Lung (tissue), 12 donors: ENCODE data around the gene SLC9A7. TPM values are rescaled to one million over a fixed set of nuclear protein-coding genes. Genes with fewer than 3 reads are reported as not detected.

Source experiments
- ATAC-seq: fragments of 200-7000 bp; cut with Tn5 transposase; one replicate; pipeline ENCODE4 v1.9.1; 2020; ENCODE audit warnings: moderate number of reproducible peaks; ENCODE audit not compliant: insufficient read depth, low FRiP score
- DNase-seq, 3 donors: peaks; one replicate each; pipeline ENCODE4 v3.0.0-alpha.2; 2013 to 2017
- H3K27ac ChIP-seq, 2 donors: one replicate each; pipeline ENCODE4 v1.5.1; 2013; ENCODE audit warnings: mild to moderate bottlenecking in 2 of 2, moderate library complexity in 2 of 2, control low read depth in 1 of 2, inconsistent platforms in 1 of 2, low read depth in 1 of 2, low read length in 1 of 2
- H3K27me3 ChIP-seq, 3 donors: one replicate each; pipeline ENCODE4 v1.5.1; 2013; ENCODE audit warnings: low read length in 2 of 3; ENCODE audit not compliant: control insufficient read depth in 3 of 3, insufficient read depth in 3 of 3
- H3K36me3 ChIP-seq, 4 donors: one replicate each; pipeline ENCODE4 v1.5.1; 2013; ENCODE audit warnings: low read length in 4 of 4, mild to moderate bottlenecking in 1 of 4, moderate library complexity in 1 of 4; ENCODE audit not compliant: control insufficient read depth in 4 of 4, insufficient read depth in 4 of 4
- H3K4me1 ChIP-seq, 5 donors: one replicate each; pipeline ENCODE4 v1.5.1; 2013; ENCODE audit warnings: low read length in 5 of 5, mild to moderate bottlenecking in 2 of 5, moderate library complexity in 1 of 5; ENCODE audit not compliant: control insufficient read depth in 5 of 5, insufficient read depth in 5 of 5
- H3K4me3 ChIP-seq: one replicate; pipeline ENCODE4 v1.5.1; 2013; ENCODE audit warnings: mild to moderate bottlenecking, control low read depth, moderate library complexity
- H3K9ac ChIP-seq, 2 donors: one replicate each; pipeline ENCODE4 v1.5.1; 2013; ENCODE audit warnings: low read length in 2 of 2, control low read depth in 1 of 2; ENCODE audit not compliant: insufficient read depth in 1 of 2
- H3K9me3 ChIP-seq, 4 donors: one replicate each; pipeline ENCODE4 v1.5.1; 2013; ENCODE audit warnings: low read length in 3 of 4, mild to moderate bottlenecking in 1 of 4, moderate library complexity in 1 of 4; ENCODE audit not compliant: control insufficient read depth in 4 of 4, insufficient read depth in 3 of 4
- WGBS, 2 donors: extraction: QIAGEN DNeasy Blood & Tissue Kit; methylation state at CpG; one replicate each; pipeline ENCODE4 v1.1.7; 2013; 5-methylcytosine and 5-hydroxymethylcytosine counted together
- polyA plus RNA-seq, 2 donors: library from polyadenylated mRNA; stranded (reverse); fragments of 200-250 nt; gene quantifications; one replicate each; pipeline ENCODE4 v1.2.1, GENCODE V29; 2013
- total RNA-seq, 2 donors: library from RNA; depleted of rRNA in 1 of 2; stranded (reverse); fragments of >200 nt in 1 of 2; gene quantifications; one replicate each; pipeline ENCODE4 v1.2.1, GENCODE V29; 2014 to 2021
- TF ChIP-seq, protein P1 (sequence below): IDR thresholded peaks from 2 replicates; pipeline ENCODE4 v1.5.1; 2012; ENCODE audit warnings: mild to moderate bottlenecking; ENCODE audit errors: control extremely low read depth, extremely low read depth
- donor health status: control.
- donor health status: control.
- donor health status: Bipolar disorder and iron deficiency.
- donor health status: healthy.
- donor health status: DM: yes; HTN: yes; CAD: no.

SLC9A7 gene
- total and polyA plus RNA-seq, 4 donors: 1.2 to 6.9 (median 3.6) TPM

DNA sequence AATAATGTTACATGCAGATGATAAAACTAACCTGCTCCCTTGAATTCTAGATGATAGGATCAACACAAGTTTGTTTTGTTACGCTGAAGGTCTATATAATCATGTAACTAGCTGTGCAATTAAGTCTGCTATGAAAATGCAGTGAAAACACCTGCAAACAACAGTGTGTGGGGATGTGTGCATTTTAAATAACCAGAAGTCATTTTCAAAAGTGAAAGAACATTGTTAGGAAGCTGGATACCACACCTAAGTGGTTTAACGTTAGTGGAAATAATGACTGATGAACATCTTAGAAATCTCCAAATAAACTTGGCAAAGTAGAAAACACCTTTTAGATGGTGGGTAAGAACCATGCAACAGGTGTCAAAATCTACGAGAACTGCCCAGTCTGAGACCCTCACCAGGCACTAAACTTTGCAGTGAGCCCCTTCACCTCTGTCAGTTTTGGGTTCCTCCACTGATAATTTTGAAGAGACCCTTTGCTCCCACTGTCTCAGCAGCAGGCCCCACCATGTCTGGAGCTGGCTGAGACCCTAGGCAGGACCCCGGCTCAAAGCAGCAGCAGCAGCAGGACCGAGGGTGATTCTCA lies 148.8 kb downstream of the SLC9A7 start:
- DNase-seq (no peak), ATAC-seq (no peak)
- Histone ChIP-seq H3K4me3 (no peak overlapping the region), H3K27ac (no peak overlapping the region), H3K36me3 (no peaks in the 10 kb centered on the region), H3K9ac (no peak overlapping the region), H3K9me3 (peaks cover 0 to 7% (median 0%) of the 10 kb centered on the region in 4 donors), H3K4me1 (no peaks in the 10 kb centered on the region), H3K27me3 (peaks cover 0 to 2% (median 0%) of the 10 kb centered on the region in 3 donors)
- TF ChIP-seq, protein P1, sequence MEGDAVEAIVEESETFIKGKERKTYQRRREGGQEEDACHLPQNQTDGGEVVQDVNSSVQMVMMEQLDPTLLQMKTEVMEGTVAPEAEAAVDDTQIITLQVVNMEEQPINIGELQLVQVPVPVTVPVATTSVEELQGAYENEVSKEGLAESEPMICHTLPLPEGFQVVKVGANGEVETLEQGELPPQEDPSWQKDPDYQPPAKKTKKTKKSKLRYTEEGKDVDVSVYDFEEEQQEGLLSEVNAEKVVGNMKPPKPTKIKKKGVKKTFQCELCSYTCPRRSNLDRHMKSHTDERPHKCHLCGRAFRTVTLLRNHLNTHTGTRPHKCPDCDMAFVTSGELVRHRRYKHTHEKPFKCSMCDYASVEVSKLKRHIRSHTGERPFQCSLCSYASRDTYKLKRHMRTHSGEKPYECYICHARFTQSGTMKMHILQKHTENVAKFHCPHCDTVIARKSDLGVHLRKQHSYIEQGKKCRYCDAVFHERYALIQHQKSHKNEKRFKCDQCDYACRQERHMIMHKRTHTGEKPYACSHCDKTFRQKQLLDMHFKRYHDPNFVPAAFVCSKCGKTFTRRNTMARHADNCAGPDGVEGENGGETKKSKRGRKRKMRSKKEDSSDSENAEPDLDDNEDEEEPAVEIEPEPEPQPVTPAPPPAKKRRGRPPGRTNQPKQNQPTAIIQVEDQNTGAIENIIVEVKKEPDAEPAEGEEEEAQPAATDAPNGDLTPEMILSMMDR: no peak
- 76 to 80% methylated on average over 4 to 5 of the region's 5 CpGs for WGBS, 2 donors

DNA sequence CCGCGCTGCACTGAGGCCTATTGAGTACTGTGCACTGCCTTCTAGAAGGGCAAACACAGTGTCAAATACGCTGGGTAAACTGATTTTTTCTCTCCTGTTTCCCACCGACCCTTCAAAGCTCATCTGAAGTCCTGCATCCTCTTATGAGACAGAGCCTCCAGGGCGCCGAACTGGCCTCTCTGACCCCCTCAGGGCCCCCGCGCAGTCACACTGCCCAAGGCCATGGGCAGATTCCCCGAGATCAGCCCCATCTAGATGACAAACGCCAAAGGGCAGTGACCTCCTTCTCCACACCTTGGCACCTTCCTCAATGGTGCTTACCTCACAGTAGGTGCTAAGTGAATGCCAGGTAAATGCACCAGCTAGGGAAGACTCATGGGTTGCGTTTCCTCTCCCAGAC lies 151.0 kb downstream of the SLC9A7 start:
- Histone ChIP-seq H3K9ac (no peak overlapping the region), H3K27me3 (peaks cover 0 to 2% (median 0%) of the 10 kb centered on the region in 3 donors), H3K27ac (no peak overlapping the region), H3K36me3 (no peaks in the 10 kb centered on the region), H3K9me3 (peaks cover 0 to 4% (median 0%) of the 10 kb centered on the region in 4 donors), H3K4me1 (peaks cover 0 to 3% (median 0%) of the 10 kb centered on the region in 5 donors), H3K4me3 (no peak overlapping the region)
- WGBS, 2 donors: 71 to 94% methylated on average over 11 of the region's 11 CpGs
- TF ChIP-seq, protein P1: no peak
- no peak for ATAC-seq
- no peak for DNase-seq

DNA sequence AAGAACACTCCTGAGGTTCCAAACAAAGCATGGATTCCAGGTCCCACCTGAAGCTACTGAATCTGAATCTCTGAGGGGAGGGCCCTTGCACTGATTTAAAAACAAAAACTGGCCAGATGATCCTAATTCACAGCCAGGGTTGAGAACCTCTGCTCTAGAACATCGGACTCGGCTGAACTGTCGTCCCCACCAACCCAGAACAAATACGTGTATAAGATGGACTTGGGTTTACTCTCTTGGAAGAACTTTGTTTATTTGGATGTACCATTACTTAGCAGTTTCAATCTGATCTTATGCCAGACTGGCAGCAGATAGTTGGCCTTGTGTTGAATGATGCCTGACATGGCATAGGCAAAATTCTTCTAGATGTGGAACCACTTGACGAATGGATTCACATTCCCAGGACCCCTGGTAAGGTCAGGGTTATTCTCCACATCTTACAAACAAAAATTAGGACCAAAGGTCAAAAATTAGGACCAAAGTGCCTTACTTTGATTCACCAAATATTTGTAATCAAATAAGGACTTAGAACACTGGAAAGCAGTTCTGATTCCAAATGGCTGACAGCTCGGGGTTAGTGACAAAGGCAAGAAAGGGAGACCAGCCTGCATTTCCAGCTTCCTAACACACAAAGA lies 156.3 kb downstream of the SLC9A7 start:
- 85 to 96% methylated on average over 6 of the region's 6 CpGs for WGBS, 2 donors
- no peak for ATAC-seq
- Histone ChIP-seq H3K27me3 (peaks cover 0 to 4% (median 0%) of the 10 kb centered on the region in 3 donors), H3K9me3 (no peaks in the 10 kb centered on the region), H3K36me3 (no peaks in the 10 kb centered on the region), H3K4me1 (peaks cover 0 to 12% (median 0%) of the 10 kb centered on the region in 5 donors), H3K9ac (no peak overlapping the region), H3K4me3 (no peak overlapping the region), H3K27ac (peak overlapping the region in 1 of 2 donors; percentile 33)
- DNase-seq: no peak
- TF ChIP-seq, protein P1: no peak
